ENCODE data around the gene ATG16L2. TPM values are rescaled to one million over a fixed set of nuclear protein-coding genes. Genes with fewer than 3 reads are reported as not detected.
A peak's percentile ranks its signal among the peaks of the same experiment; 100 is the strongest.

The ATG16L2 gene
- total and polyA plus RNA-seq, 2 of the 4 experiments (the other 2 are of a cell fraction) = 1.3 to 12.7 TPM

DNA sequence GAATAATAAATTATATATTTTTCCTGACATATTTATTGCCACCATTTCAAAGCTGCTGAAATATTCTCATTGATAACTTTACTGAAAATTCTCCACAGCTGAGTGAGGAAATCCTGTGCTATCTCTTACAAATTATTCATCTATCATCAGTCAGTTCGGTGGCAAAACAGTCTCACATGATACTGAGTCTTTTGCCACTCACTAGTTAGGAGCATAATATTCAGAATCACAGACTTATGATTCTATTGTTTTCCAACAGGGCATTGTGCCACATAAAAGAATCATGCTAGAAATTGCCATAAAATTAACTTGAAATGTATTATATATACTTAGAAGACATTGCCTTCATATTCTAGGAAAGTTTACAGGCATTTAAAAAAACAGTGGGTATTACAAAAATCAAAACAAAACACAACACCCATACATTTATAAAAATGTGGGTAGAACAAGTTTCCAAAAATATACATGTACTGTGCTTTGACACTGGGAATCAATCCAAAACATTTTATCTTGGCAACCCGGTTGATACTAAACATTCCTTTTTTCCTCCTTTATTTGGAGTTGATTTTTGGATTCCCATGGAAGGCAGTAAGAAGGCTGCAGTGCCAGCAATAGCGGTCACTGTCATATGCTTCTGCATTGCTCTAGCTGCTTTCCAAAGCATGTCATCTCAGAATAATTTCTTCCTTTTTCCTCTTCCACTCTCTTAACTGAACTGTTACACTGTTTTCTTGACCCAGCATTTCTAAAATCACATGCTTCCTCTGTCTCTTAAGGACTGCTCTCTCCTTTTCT lies 42.5 kb downstream of the ATG16L2 start:
- intact Hi-C loops (cut with micrococcal nuclease) = no loop called here
- ATAC-seq (ENCODE audit: low read depth) = peak; percentile 42; the same call in 1 of the 2 replicates
- no peak overlapping the region for H3K18ac ChIP-seq (ENCODE audit: low read depth, low read length)
- DNase-seq = no peak
- no peak overlapping the region for H3K27ac ChIP-seq (ENCODE audit: insufficient read depth, low read length)
- peaks cover 2% of the 10 kb centered on the region; the same call in 1 of the 2 replicates for H3K4me1 ChIP-seq (ENCODE audit: control insufficient read depth, insufficient read depth, low read length)
- H2BK20ac ChIP-seq (ENCODE audit: low read depth, low read length) = no peak overlapping the region
- CTCF ChIA-PET = no interaction called here
- H3K27me3 ChIP-seq (ENCODE audit: control insufficient read depth, insufficient read depth, low read length) = no peaks in the 10 kb centered on the region
- no peak overlapping the region for H2BK120ac ChIP-seq (ENCODE audit: low read depth, low read length)
- no peak overlapping the region for H4K8ac ChIP-seq (ENCODE audit: low read depth in 2 of 2, low read length in 2 of 2)
- H4K20me1 ChIP-seq (ENCODE audit: insufficient read depth, low read length) = no peaks in the 10 kb centered on the region
- H3K4ac ChIP-seq (ENCODE audit: low read depth, low read length) = no peak overlapping the region
- POLR2A ChIA-PET (ENCODE audit: unreplicated experiment) = no interaction called here
- H2BK5ac ChIP-seq (ENCODE audit: low read depth, low read length, poor library complexity, severe bottlenecking) = no peak overlapping the region
- H2AK5ac ChIP-seq (ENCODE audit: low read depth, low read length) = no peak overlapping the region
- H3K56ac ChIP-seq (ENCODE audit: extremely low read depth, insufficient read depth, low read length) = no peak overlapping the region
- no TSS peak for BruUV-seq (replicated peaks)
- no peak overlapping the region for H2BK15ac ChIP-seq (ENCODE audit: low read depth, low read length)
- H3K4me2 ChIP-seq (ENCODE audit: low read depth, low read length) = no peak overlapping the region
- no peak overlapping the region for H3K14ac ChIP-seq (replicated peaks; ENCODE audit: low read depth, low read length)
- no peak overlapping the region for H3K4me3 ChIP-seq (ENCODE audit: insufficient read depth, low read depth, low read length)
- H4K5ac ChIP-seq (ENCODE audit: low read depth, low read length) = no peak overlapping the region
- H3K9ac ChIP-seq (ENCODE audit: low read depth, low read length) = no peak overlapping the region
- no peak overlapping the region for H2AFZ ChIP-seq (replicated peaks; ENCODE audit: low read length, poor library complexity)
- H4K91ac ChIP-seq (ENCODE audit: insufficient read depth, low read depth, low read length) = no peak overlapping the region
- dilution Hi-C loops (cut with HindIII; ENCODE audit: low sequenced_read_pairs, unreplicated experiment) = no loop called here
- no peak overlapping the region for H3K23ac ChIP-seq (ENCODE audit: low read depth, low read length)
- peaks cover 13 to 29% of the 10 kb centered on the region in 2 experiments; a peak in 3 of 4 replicates for H3K79me1 ChIP-seq (ENCODE audit: low read depth in 1 of 2, low read length in 2 of 2)
- H3K36me3 ChIP-seq (ENCODE audit: control insufficient read depth, insufficient read depth, low read length) = no peaks in the 10 kb centered on the region
- 0 out of 2 replicates have a peak, but pooled peaks cover 3% of the 10 kb centered on the region for H3K9me1 ChIP-seq (ENCODE audit: insufficient read depth, low read length)
- no peaks in the 10 kb centered on the region for H3K9me3 ChIP-seq (ENCODE audit: control insufficient read depth, insufficient read depth, low read length)
- WGBS, 2 experiments (ENCODE audit: extremely low coverage in 2 of 2, insufficient read length in 1 of 2) = 0% methylated on average over 1 of the region's 3 CpGs; no CpG with 5 or more reads in 1 of the 2 experiments
- in situ Hi-C loops (cut with MboI; ENCODE audit: low sequenced_read_pairs) = no loop called here
- H2AK9ac ChIP-seq (replicated peaks; ENCODE audit: low read depth, low read length, poor library complexity) = no peak overlapping the region
- TF ChIP-seq POLR2A (IDR thresholded peaks at IDR 0.05; ENCODE audit: low read depth, low read length) (no peak), MAZ (IDR thresholded peaks at IDR 0.05; ENCODE audit: borderline replicate concordance, low read depth, low read length) (no peak), RCOR1 (IDR thresholded peaks at IDR 0.05; ENCODE audit: insufficient replicate concordance, low read length) (no peak), FOS (IDR thresholded peaks at IDR 0.05; ENCODE audit: low read depth, low read length) (no peak), CHD1 (IDR thresholded peaks at IDR 0.05; ENCODE audit: low read depth, low read length) (no peak), MAFK (IDR thresholded peaks at IDR 0.05; ENCODE audit: low read depth, low read length) (no peak), RFX5 (IDR thresholded peaks at IDR 0.05; ENCODE audit: low read depth, low read length) (no peak), SMC3 (IDR thresholded peaks at IDR 0.05; ENCODE audit: low read depth, low read length) (no peak), RAD21 (IDR thresholded peaks at IDR 0.05; ENCODE audit: low read length) (no peak), BHLHE40 (IDR thresholded peaks at IDR 0.05; ENCODE audit: low read depth, low read length) (no peak), CEBPB (IDR thresholded peaks at IDR 0.05; ENCODE audit: low read depth, low read length) (no peak), MXI1 (IDR thresholded peaks at IDR 0.05; ENCODE audit: borderline replicate concordance, low read depth, low read length) (no peak), NFE2L2 (IDR thresholded peaks at IDR 0.05; ENCODE audit: low read depth, low read length) (no peak)
- TF ChIP-seq, protein P1, sequence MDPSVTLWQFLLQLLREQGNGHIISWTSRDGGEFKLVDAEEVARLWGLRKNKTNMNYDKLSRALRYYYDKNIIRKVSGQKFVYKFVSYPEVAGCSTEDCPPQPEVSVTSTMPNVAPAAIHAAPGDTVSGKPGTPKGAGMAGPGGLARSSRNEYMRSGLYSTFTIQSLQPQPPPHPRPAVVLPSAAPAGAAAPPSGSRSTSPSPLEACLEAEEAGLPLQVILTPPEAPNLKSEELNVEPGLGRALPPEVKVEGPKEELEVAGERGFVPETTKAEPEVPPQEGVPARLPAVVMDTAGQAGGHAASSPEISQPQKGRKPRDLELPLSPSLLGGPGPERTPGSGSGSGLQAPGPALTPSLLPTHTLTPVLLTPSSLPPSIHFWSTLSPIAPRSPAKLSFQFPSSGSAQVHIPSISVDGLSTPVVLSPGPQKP (IDR thresholded peaks at IDR 0.05; ENCODE audit: borderline replicate concordance, low read depth, low read length) = no peak
- TF ChIP-seq, protein P2, sequence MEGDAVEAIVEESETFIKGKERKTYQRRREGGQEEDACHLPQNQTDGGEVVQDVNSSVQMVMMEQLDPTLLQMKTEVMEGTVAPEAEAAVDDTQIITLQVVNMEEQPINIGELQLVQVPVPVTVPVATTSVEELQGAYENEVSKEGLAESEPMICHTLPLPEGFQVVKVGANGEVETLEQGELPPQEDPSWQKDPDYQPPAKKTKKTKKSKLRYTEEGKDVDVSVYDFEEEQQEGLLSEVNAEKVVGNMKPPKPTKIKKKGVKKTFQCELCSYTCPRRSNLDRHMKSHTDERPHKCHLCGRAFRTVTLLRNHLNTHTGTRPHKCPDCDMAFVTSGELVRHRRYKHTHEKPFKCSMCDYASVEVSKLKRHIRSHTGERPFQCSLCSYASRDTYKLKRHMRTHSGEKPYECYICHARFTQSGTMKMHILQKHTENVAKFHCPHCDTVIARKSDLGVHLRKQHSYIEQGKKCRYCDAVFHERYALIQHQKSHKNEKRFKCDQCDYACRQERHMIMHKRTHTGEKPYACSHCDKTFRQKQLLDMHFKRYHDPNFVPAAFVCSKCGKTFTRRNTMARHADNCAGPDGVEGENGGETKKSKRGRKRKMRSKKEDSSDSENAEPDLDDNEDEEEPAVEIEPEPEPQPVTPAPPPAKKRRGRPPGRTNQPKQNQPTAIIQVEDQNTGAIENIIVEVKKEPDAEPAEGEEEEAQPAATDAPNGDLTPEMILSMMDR (conservative IDR thresholded peaks at IDR 0.05; ENCODE audit: low read depth, low read length) = no peak

All from IMR-90 (cell line).